Measurements from ENCODE around the gene CEBPB. TPM values are rescaled to one million over a fixed set of nuclear protein-coding genes. Genes with fewer than 3 reads are reported as not detected.
A peak's percentile ranks its signal among the peaks of the same experiment; 100 is the strongest.
"Not testable (repeated sequence)": the region's sequence is repeated elsewhere in the genome, so short reads cannot be mapped to it uniquely, and the experiment has no call there.

Gene CEBPB
- polyA plus RNA-seq (ENCODE audit: insufficient read length in 10 of 10), result 1 to 10 TPM; 4.5 to 8.3 (median 6.6) TPM
- long read RNA-seq, donor 1, partial matches to known transcripts, result 0 of 3 reads
- long read RNA-seq, donor 1, other reads (novel, unspliced or antisense), result 0 of 3 reads
- long read RNA-seq, donor 2, transcript CEBPB-201 (1 exons, 1,956 nt), result major isoform, 14 of 14 reads
- long read RNA-seq, donor 2, partial matches to known transcripts, result 0 of 14 reads
- long read RNA-seq, donor 2, other reads (novel, unspliced or antisense), result 0 of 14 reads
- long read RNA-seq, donor 3, partial matches to known transcripts, result 0 of 1 reads
- long read RNA-seq, donor 3, other reads (novel, unspliced or antisense), result 0 of 1 reads
- long read RNA-seq, donor 4, transcript CEBPB-201 (1 exons, 1,956 nt), result major isoform, 8 of 8 reads
- long read RNA-seq, donor 4, partial matches to known transcripts, result 0 of 8 reads
- long read RNA-seq, donor 4, other reads (novel, unspliced or antisense), result 0 of 8 reads
- long read RNA-seq, donor 5, transcript CEBPB-201 (1 exons, 1,956 nt), result major isoform, 19 of 19 reads
- long read RNA-seq, donor 5, partial matches to known transcripts, result 0 of 19 reads
- long read RNA-seq, donor 5, other reads (novel, unspliced or antisense), result 0 of 19 reads
- long read RNA-seq, donor 6, transcript CEBPB-201 (1 exons, 1,956 nt), result major isoform, 20 of 20 reads
- long read RNA-seq, donor 6, partial matches to known transcripts, result 0 of 20 reads
- long read RNA-seq, donor 6, other reads (novel, unspliced or antisense), result 0 of 20 reads
- long read RNA-seq, donor 7, transcript CEBPB-201 (1 exons, 1,956 nt), result major isoform, 5 of 5 reads
- long read RNA-seq, donor 7, partial matches to known transcripts, result 0 of 5 reads
- long read RNA-seq, donor 7, other reads (novel, unspliced or antisense), result 0 of 5 reads
- long read RNA-seq, donor 8, transcript CEBPB-201 (1 exons, 1,956 nt), result major isoform, 11 of 11 reads
- long read RNA-seq, donor 8, partial matches to known transcripts, result 0 of 11 reads
- long read RNA-seq, donor 8, other reads (novel, unspliced or antisense), result 0 of 11 reads
- long read RNA-seq, donor 9, partial matches to known transcripts, result 0 of 1 reads
- long read RNA-seq, donor 9, other reads (novel, unspliced or antisense), result 0 of 1 reads

- DNase-seq, result peak; percentile 89 to 96 (median 94)
Observed at GRCh38 chr20:50190251-50191064, at the start of gene CEBPB. Gene CEBPB, plus strand, starts transcription at chr20:50190830. Its CDS starts 204 bp downstream, at chr20:50191034.

GRCh38 chr20:50141018-50141675 lies 49.5 kb upstream of the CEBPB start:
- no peak for DNase-seq

- DNase-seq, result no peak
Observed at GRCh38 chr20:50141811-50142561, 48.6 kb upstream of the CEBPB start.

- no peak for DNase-seq
Observed at GRCh38 chr20:50142812-50143211, 47.8 kb upstream of the CEBPB start.

GRCh38 chr20:50144362-50144761 lies 46.3 kb upstream of the CEBPB start:
- DNase-seq, result peak in 1 of 3 donors; percentile 89

GRCh38 chr20:50145566-50145965 lies 45.1 kb upstream of the CEBPB start:
- no peak for DNase-seq

- no peak for DNase-seq
Observed at GRCh38 chr20:50146214-50146613, 44.4 kb upstream of the CEBPB start.

- no peak for DNase-seq
Observed at GRCh38 chr20:50146732-50147662, 43.6 kb upstream of the CEBPB start.

- peak in 1 of 3 donors; percentile 35 for DNase-seq
Observed at GRCh38 chr20:50149481-50150254, 41.0 kb upstream of the CEBPB start.

- no peak for DNase-seq
Observed at GRCh38 chr20:50151034-50151743, 39.4 kb upstream of the CEBPB start.

GRCh38 chr20:50152394-50153152 lies 38.1 kb upstream of the CEBPB start:
- peak in 1 of 3 donors; percentile 31 for DNase-seq

GRCh38 chr20:50153153-50153499 lies 37.5 kb upstream of the CEBPB start:
- peak in 1 of 3 donors; percentile 30 for DNase-seq

- peak; percentile 91 to 97 (median 94) for DNase-seq
Observed at GRCh38 chr20:50153500-50154377, 36.9 kb upstream of the CEBPB start, which contains the start of gene PEDS1. Gene PEDS1, minus strand, starts transcription at chr20:50153723. Its CDS starts 86 bp downstream, at chr20:50153637.

GRCh38 chr20:50161494-50161893 lies 29.1 kb upstream of the CEBPB start:
- not testable (repeated sequence) for DNase-seq

Measured in muscle of back (tissue), 13 donors.